Suprapubic skin (tissue), 4 donors: ENCODE results near the gene CITED2. TPM values are rescaled to one million over a fixed set of nuclear protein-coding genes. Genes with fewer than 3 reads are reported as not detected.

Source experiments
- DNase-seq, 2 donors: peaks; one replicate each; pipeline ENCODE4 v3.0.0-alpha.2; 2019; ENCODE audit warnings: low spot score in 2 of 2
- H3K27ac ChIP-seq: fragments of 200-600 bp; sonication (generic); one replicate; pipeline ENCODE4 v1.5.1; 2019
- H3K27me3 ChIP-seq: fragments of 200-600 bp; sonication (generic); one replicate; pipeline ENCODE4 v1.5.1; 2019
- H3K36me3 ChIP-seq: fragments of 200-600 bp; sonication (generic); one replicate; pipeline ENCODE4 v1.5.1; 2019
- H3K4me1 ChIP-seq: fragments of 200-600 bp; sonication (generic); one replicate; pipeline ENCODE4 v1.5.1; 2019
- H3K4me3 ChIP-seq: fragments of 200-600 bp; sonication (generic); one replicate; pipeline ENCODE4 v1.5.1; 2019; ENCODE audit warnings: mild to moderate bottlenecking
- H3K9me3 ChIP-seq: fragments of 200-600 bp; sonication (generic); one replicate; pipeline ENCODE4 v1.5.1; 2019
- EP300 ChIP-seq: sonication (generic); formaldehyde crosslinking; IDR thresholded peaks from one replicate; pipeline ENCODE4 v1.6.1; 2017; ENCODE audit warnings: antibody characterized with exemption
- POLR2A ChIP-seq, 2 donors: fragments of 450-650 bp; IDR thresholded peaks; one replicate each; pipeline ENCODE4 v1.6.1; 2017; ENCODE audit warnings: antibody characterized with exemption in 2 of 2, mild to moderate bottlenecking in 2 of 2, moderate library complexity in 2 of 2
- POLR2AphosphoS5 ChIP-seq, 3 donors: sonication (generic); formaldehyde crosslinking; IDR thresholded peaks; one replicate each; pipeline ENCODE4 v1.6.1; 2017; ENCODE audit warnings: antibody characterized with exemption in 3 of 3
- WGBS: methylation state at CpG from one replicate; pipeline ENCODE4 v1.1.5; 2018; 5-methylcytosine and 5-hydroxymethylcytosine counted together
- total RNA-seq, 4 donors: library from RNA; depleted of rRNA; stranded (reverse); fragments of >200 nt; gene quantifications; one replicate each; pipeline ENCODE4 v1.1.0, GENCODE V29; 2016
- TF ChIP-seq, protein P1 (sequence below), 2 donors: fragments of 200-600 bp in 1 of 2; fragments of 450-650 bp in 1 of 2; sonication (generic) in 1 of 2; IDR thresholded peaks; one replicate each; pipeline ENCODE4 v1.5.1; 2016 to 2019; ENCODE audit warnings: antibody characterized with exemption in 2 of 2, mild to moderate bottlenecking in 1 of 2, moderate library complexity in 1 of 2

The CITED2 gene
- total RNA-seq, 4 donors from 2014 or later, result 167 to 239 (median 206) TPM

DNA sequence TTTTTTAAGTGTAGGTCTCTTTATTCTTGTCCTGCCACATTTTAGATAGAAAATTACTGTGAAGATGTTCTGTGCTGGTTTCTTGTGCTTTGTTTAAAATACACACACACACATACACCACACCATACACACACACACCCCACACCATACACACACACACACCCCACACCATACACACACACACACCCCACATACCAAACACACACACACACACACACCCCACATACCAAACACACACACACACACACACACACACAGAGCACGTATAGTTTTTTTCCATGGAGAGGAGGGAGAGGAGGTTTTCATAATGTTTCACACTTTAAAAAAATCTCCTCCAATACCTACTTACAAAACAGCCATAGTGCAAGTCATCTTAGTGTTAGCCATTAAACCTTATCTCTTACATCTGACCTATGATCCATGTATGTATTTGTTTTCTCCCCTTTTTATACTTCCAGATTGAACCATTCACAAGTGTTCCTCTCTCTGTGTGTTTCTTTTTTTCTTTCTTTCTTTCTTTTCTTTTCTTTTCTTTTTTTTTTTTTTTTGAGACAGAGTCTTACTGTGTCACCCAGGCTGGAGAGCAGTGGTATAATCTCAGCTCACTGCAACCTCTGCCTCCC is 19.7 kb upstream of the CITED2 start:
- TF ChIP-seq, protein P1, sequence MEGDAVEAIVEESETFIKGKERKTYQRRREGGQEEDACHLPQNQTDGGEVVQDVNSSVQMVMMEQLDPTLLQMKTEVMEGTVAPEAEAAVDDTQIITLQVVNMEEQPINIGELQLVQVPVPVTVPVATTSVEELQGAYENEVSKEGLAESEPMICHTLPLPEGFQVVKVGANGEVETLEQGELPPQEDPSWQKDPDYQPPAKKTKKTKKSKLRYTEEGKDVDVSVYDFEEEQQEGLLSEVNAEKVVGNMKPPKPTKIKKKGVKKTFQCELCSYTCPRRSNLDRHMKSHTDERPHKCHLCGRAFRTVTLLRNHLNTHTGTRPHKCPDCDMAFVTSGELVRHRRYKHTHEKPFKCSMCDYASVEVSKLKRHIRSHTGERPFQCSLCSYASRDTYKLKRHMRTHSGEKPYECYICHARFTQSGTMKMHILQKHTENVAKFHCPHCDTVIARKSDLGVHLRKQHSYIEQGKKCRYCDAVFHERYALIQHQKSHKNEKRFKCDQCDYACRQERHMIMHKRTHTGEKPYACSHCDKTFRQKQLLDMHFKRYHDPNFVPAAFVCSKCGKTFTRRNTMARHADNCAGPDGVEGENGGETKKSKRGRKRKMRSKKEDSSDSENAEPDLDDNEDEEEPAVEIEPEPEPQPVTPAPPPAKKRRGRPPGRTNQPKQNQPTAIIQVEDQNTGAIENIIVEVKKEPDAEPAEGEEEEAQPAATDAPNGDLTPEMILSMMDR (IDR thresholded peaks at IDR 0.05), result no peak
- no peak for TF ChIP-seq POLR2AphosphoS5 (IDR thresholded peaks at IDR 0.05)
- TF ChIP-seq POLR2A (IDR thresholded peaks at IDR 0.05), result no peak
- TF ChIP-seq EP300, result no peak
- H3K36me3 ChIP-seq, result no peaks in the 10 kb centered on the region
- H3K27me3 ChIP-seq, result no peaks in the 10 kb centered on the region
- H3K27ac ChIP-seq, result no peak overlapping the region
- H3K4me3 ChIP-seq, result no peak overlapping the region
- no peaks in the 10 kb centered on the region for H3K9me3 ChIP-seq
- no peak for DNase-seq
- WGBS, result 69% methylated on average over 1 of the region's 1 CpG
- H3K4me1 ChIP-seq, result peaks cover 4% of the 10 kb centered on the region

DNA sequence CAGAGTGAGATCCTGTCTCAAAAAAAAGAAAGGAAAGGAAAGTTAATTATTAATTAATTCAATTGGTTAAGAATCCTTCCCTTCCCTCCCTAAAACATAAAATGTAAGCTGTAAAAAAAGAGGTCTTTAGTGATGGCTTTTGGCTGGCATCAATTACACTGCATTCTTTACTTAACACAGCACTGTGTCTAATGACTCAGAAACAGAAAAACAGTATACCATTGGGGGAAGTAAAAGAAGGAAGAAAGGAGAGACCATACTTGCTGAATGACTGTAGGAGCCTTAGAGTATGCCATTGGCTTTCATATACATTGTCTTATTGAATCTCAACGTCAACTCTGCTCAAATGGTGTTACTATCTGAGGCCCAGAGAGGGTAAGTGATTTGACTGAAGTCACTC is 18.3 kb upstream of the CITED2 start:
- Histone ChIP-seq H3K27ac (no peak overlapping the region), H3K4me1 (no peaks in the 10 kb centered on the region), H3K27me3 (no peaks in the 10 kb centered on the region)

DNA sequence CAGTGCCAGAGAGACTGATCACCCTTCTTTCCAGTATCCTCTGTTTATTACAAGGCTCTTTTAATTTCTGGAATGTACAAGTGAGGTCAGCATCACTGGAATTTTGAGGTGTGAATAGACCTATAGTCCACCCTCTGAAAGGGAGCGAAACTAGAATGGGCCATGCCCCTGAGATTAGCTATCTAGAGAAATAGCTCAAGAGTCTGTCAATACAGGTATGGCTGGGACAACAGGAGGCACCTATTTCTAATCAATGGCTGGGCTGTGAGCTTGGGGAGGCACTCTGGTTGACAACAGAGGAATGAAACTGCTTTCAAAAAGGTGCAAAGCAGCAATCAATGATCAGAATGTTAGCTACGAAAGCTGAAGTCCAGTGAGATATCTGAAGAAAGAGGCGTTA is 17.3 kb upstream of the CITED2 start:
- DNase-seq, result no peak
- 98% methylated on average over 3 of the region's 3 CpGs for whole genome bisulfite sequencing
- H3K4me3 ChIP-seq, result no peak overlapping the region
- no peaks in the 10 kb centered on the region for H3K4me1 ChIP-seq
- H3K27ac ChIP-seq, result no peak overlapping the region
- no peaks in the 10 kb centered on the region for H3K36me3 ChIP-seq
- no peak for TF ChIP-seq EP300
- TF ChIP-seq, protein P1 (IDR thresholded peaks at IDR 0.05), result no peak
- no peak for TF ChIP-seq POLR2AphosphoS5 (IDR thresholded peaks at IDR 0.05)
- no peak for TF ChIP-seq POLR2A (IDR thresholded peaks at IDR 0.05)
- no peaks in the 10 kb centered on the region for H3K9me3 ChIP-seq
- no peaks in the 10 kb centered on the region for H3K27me3 ChIP-seq

More for the DNA sequence above, 18.3 kb upstream of the CITED2 start:
- DNase-seq, result no peak
- TF ChIP-seq, protein P1 (IDR thresholded peaks at IDR 0.05), result no peak
- TF ChIP-seq POLR2A (IDR thresholded peaks at IDR 0.05) (no peak), POLR2AphosphoS5 (IDR thresholded peaks at IDR 0.05) (no peak), EP300 (no peak)
- no peaks in the 10 kb centered on the region for H3K9me3 ChIP-seq
- H3K36me3 ChIP-seq, result no peaks in the 10 kb centered on the region
- 85% methylated on average over 1 of the region's 1 CpG for WGBS
- no peak overlapping the region for H3K4me3 ChIP-seq

DNA sequence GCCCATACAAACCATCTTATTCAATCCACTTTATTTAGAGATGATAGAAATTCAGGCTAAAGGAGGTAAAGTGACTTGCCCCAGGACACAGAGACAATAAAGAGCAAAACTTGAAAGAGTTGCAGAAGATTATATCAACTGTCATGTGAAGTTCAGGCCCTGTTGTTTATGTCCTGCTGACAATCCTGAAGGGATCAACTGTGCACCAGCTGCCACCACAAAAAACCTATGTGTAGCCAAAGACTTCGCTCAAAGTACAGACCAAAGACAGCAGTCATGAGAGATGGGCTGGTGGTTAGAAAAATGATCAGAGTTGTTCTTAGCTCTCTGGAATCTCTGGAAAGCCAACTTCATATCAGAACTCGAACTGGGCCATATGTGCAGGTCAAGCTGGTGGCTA is 16.0 kb upstream of the CITED2 start:
- no peaks in the 10 kb centered on the region for H3K9me3 ChIP-seq
- TF ChIP-seq, protein P1 (IDR thresholded peaks at IDR 0.05), result no peak
- TF ChIP-seq POLR2AphosphoS5 (IDR thresholded peaks at IDR 0.05) (no peak), EP300 (no peak), POLR2A (IDR thresholded peaks at IDR 0.05) (no peak)
- H3K4me1 ChIP-seq, result no peaks in the 10 kb centered on the region
- H3K27me3 ChIP-seq, result no peaks in the 10 kb centered on the region
- no peak overlapping the region for H3K4me3 ChIP-seq
- WGBS, result 86% methylated on average over 2 of the region's 2 CpGs
- H3K36me3 ChIP-seq, result no peaks in the 10 kb centered on the region
- H3K27ac ChIP-seq, result no peak overlapping the region
- no peak for DNase-seq

DNA sequence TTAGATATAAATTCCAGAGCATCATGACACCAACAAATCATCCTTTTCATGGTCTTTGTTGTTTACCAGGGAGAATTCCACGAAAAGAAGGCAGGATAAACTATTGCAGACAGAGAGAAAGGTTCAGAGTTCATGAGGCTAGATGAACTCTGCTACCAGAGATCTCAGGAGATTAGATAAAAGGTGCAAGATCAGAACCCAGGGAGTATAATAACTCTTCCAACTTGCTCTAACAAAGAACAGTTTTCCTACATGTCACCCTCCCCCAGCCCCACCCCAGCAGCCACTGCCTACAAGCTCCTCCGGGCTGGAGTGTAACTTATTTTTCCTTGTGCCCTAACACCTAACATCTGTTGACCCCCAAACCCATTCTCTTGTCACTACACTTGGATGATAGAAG is 13.9 kb upstream of the CITED2 start:
- DNase-seq, result no peak
- H3K4me3 ChIP-seq, result no peak overlapping the region
- WGBS, result 81% methylated on average over 2 of the region's 2 CpGs
- H3K27ac ChIP-seq, result no peak overlapping the region
- H3K27me3 ChIP-seq, result no peaks in the 10 kb centered on the region
- TF ChIP-seq POLR2A (IDR thresholded peaks at IDR 0.05) (no peak), POLR2AphosphoS5 (IDR thresholded peaks at IDR 0.05) (no peak), EP300 (no peak)
- TF ChIP-seq, protein P1 (IDR thresholded peaks at IDR 0.05), result no peak
- no peaks in the 10 kb centered on the region for H3K4me1 ChIP-seq
- no peaks in the 10 kb centered on the region for H3K9me3 ChIP-seq
- no peaks in the 10 kb centered on the region for H3K36me3 ChIP-seq
